ENCODE results near the gene SELENOV.

GRCh38 chr19:39475748-39476147 lies 39.2 kb upstream of the SELENOV start:
- TF ChIP-seq, protein P1, sequence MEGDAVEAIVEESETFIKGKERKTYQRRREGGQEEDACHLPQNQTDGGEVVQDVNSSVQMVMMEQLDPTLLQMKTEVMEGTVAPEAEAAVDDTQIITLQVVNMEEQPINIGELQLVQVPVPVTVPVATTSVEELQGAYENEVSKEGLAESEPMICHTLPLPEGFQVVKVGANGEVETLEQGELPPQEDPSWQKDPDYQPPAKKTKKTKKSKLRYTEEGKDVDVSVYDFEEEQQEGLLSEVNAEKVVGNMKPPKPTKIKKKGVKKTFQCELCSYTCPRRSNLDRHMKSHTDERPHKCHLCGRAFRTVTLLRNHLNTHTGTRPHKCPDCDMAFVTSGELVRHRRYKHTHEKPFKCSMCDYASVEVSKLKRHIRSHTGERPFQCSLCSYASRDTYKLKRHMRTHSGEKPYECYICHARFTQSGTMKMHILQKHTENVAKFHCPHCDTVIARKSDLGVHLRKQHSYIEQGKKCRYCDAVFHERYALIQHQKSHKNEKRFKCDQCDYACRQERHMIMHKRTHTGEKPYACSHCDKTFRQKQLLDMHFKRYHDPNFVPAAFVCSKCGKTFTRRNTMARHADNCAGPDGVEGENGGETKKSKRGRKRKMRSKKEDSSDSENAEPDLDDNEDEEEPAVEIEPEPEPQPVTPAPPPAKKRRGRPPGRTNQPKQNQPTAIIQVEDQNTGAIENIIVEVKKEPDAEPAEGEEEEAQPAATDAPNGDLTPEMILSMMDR (IDR thresholded peaks at IDR 0.05 in 4 of 5, conservative IDR thresholded peaks at IDR 0.05 in 1 of 5), result no peak
- TF ChIP-seq POLR2A (IDR thresholded peaks at IDR 0.05), result no peak
